Sigmoid colon (tissue), 7 donors: ENCODE measurements around the gene IFNA2. TPM values are rescaled to one million over a fixed set of nuclear protein-coding genes. Genes with fewer than 3 reads are reported as not detected.

Experiments used
- DNase-seq: peaks from one replicate; pipeline ENCODE4 v3.0.0-alpha.2; 2019
- H3K27ac ChIP-seq, 4 donors: fragments of 200-600 bp; sonication (generic); one replicate each; pipeline ENCODE4 v1.5.1; 2016 to 2019; ENCODE audit warnings: mild to moderate bottlenecking in 1 of 4
- H3K27me3 ChIP-seq, 3 donors: fragments of 200-600 bp; sonication (generic); one replicate each; pipeline ENCODE4 v1.5.1; 2019; ENCODE audit warnings: mild to moderate bottlenecking in 1 of 3
- H3K36me3 ChIP-seq, 4 donors: fragments of 200-600 bp; sonication (generic); one replicate each; pipeline ENCODE4 v1.5.1; 2016 to 2019
- H3K4me1 ChIP-seq, 4 donors: fragments of 200-600 bp; sonication (generic); one replicate each; pipeline ENCODE4 v1.5.1; 2017 to 2019
- H3K4me3 ChIP-seq, 4 donors: fragments of 200-600 bp; sonication (generic); one replicate each; pipeline ENCODE4 v1.5.1; 2017 to 2019; ENCODE audit warnings: mild to moderate bottlenecking in 2 of 4, moderate library complexity in 1 of 4
- H3K9me3 ChIP-seq, 4 donors: fragments of 200-600 bp in 3 of 4; sonication (generic) in 3 of 4; one replicate each; pipeline versions ENCODE4 v1.5.1 to v1.6.1; 2013 to 2019
- EP300 ChIP-seq, 4 donors: sonication (generic); formaldehyde crosslinking; IDR thresholded peaks; one replicate each; pipeline ENCODE4 v1.6.1; 2017; ENCODE audit warnings: antibody characterized with exemption in 4 of 4
- POLR2A ChIP-seq, 2 donors: fragments of 450-650 bp; IDR thresholded peaks; one replicate each; pipeline ENCODE4 v1.6.1; 2016; ENCODE audit warnings: antibody characterized with exemption in 2 of 2, mild to moderate bottlenecking in 2 of 2, moderate library complexity in 2 of 2
- POLR2AphosphoS5 ChIP-seq, 4 donors: sonication (generic); formaldehyde crosslinking; IDR thresholded peaks; one replicate each; pipeline ENCODE4 v1.6.1; 2017; ENCODE audit warnings: antibody characterized with exemption in 4 of 4
- WGBS, 2 donors: extraction: QIAGEN DNeasy Blood & Tissue Kit; methylation state at CpG; one replicate each; pipeline ENCODE4 v1.1.7; 2013; 5-methylcytosine and 5-hydroxymethylcytosine counted together
- intact Hi-C: fragments of 100-400 bp; cut with DNase I; formaldehyde crosslinking; loops from one replicate; pipeline ENCODE4 v1.15.1; 2023
- polyA plus RNA-seq, 3 donors: library from polyadenylated mRNA; stranded (reverse); fragments of 200-250 nt; gene quantifications; one replicate each; pipeline ENCODE4 v1.2.3, GENCODE V29; 2013
- total RNA-seq, 4 donors: library from RNA; depleted of rRNA; stranded (reverse); fragments of >200 nt; gene quantifications; one replicate each; pipeline ENCODE4 v1.1.0, GENCODE V29; 2016
- TF ChIP-seq, protein P1 (sequence below), 4 experiments: fragments of 450-650 bp in 3 of 4; fragments of 200-600 bp in 1 of 4; IDR thresholded peaks; one replicate each; pipeline ENCODE4 v1.5.1; 2016 to 2019; ENCODE audit warnings: antibody characterized with exemption in 4 of 4, mild to moderate bottlenecking in 3 of 4, moderate library complexity in 2 of 4
- donor health status: healthy with polysubstance abuse.
- donor health status: Bipolar disorder and iron deficiency.
- donor health status: healthy.

Gene IFNA2
- total and polyA plus RNA-seq, 7 donors: 0.06 to 0.33 TPM; not detected in 5

DNA sequence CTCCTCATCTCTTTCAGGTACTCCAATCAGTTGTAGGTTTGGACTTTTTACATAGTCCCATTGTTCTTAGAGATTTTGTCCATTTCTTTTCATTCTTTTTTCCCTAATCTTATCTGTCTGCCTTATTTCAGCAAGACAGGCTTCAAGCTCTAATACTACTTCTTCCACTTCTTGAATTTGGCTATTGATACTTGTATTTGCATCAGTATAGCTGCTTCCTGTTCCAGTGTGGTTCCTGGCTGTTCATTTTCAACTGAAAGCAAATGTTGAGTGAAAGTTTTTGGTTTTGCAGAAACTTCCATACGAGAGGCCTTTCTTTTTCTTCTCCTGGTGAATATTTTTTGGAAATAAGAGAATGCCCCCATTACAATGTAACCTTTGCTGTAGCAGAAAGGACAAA lies 43.0 kb upstream of the IFNA2 start:
- H3K27ac ChIP-seq: no peak overlapping the region
- H3K27me3 ChIP-seq: no peaks in the 10 kb centered on the region
- no peak for TF ChIP-seq POLR2A (IDR thresholded peaks at IDR 0.05)
- TF ChIP-seq EP300 (IDR thresholded peaks at IDR 0.05): no peak
- no peak for TF ChIP-seq POLR2AphosphoS5 (IDR thresholded peaks at IDR 0.05)
- TF ChIP-seq, protein P1, sequence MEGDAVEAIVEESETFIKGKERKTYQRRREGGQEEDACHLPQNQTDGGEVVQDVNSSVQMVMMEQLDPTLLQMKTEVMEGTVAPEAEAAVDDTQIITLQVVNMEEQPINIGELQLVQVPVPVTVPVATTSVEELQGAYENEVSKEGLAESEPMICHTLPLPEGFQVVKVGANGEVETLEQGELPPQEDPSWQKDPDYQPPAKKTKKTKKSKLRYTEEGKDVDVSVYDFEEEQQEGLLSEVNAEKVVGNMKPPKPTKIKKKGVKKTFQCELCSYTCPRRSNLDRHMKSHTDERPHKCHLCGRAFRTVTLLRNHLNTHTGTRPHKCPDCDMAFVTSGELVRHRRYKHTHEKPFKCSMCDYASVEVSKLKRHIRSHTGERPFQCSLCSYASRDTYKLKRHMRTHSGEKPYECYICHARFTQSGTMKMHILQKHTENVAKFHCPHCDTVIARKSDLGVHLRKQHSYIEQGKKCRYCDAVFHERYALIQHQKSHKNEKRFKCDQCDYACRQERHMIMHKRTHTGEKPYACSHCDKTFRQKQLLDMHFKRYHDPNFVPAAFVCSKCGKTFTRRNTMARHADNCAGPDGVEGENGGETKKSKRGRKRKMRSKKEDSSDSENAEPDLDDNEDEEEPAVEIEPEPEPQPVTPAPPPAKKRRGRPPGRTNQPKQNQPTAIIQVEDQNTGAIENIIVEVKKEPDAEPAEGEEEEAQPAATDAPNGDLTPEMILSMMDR (IDR thresholded peaks at IDR 0.05): no peak
- no peak overlapping the region for H3K4me3 ChIP-seq
- intact Hi-C loops: no loop called here
- no peaks in the 10 kb centered on the region for H3K9me3 ChIP-seq
- no peaks in the 10 kb centered on the region for H3K4me1 ChIP-seq
- no peak for DNase-seq
- 71 to 81% methylated on average over 1 of the region's 1 CpG for WGBS, 2 donors
- no peaks in the 10 kb centered on the region for H3K36me3 ChIP-seq

DNA sequence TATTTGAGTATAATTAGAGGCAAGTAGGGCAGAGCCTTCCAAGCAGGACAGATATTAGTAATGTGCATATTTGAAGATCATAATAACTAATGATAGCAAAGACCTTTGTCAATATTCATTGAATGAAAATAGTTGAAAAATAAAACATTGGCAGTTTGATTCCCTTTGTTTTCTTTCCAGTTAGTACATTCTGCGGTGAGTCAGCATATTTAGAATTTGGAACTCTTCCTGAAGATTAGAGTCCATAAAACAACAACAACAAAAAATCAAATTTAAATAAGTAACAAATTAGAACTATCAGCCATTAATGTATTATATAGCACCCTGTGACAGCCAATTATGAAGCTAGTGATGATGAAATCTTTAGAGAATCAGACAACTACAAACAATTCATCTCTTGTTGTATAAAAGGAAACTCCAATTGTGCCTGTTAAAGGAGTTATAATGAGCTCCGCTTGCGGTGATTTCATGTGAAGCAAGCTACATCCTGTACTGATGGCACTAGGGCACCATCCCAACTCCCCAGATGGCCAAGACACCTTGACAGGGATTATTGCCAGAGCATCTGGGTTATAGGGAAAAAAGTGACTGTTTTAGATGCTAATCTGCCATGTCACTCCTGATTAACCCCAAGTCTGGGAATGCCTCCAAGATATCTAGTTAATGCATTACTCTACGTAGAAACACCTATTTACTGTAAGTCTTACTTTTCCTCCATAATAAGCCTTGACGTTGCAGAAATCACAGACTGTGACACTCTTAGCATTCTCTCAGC lies 30.5 kb upstream of the IFNA2 start:
- no peak for DNase-seq
- Histone ChIP-seq H3K9me3 (no peaks in the 10 kb centered on the region), H3K4me3 (no peak overlapping the region), H3K27ac (no peak overlapping the region), H3K36me3 (no peaks in the 10 kb centered on the region), H3K4me1 (no peaks in the 10 kb centered on the region), H3K27me3 (no peaks in the 10 kb centered on the region)
- intact Hi-C loops: no loop called here
- 18 to 61% methylated on average over 5 of the region's 5 CpGs for WGBS, 2 donors
- TF ChIP-seq POLR2A (IDR thresholded peaks at IDR 0.05) (no peak), EP300 (IDR thresholded peaks at IDR 0.05) (no peak), POLR2AphosphoS5 (IDR thresholded peaks at IDR 0.05) (no peak)
- TF ChIP-seq, protein P1 (IDR thresholded peaks at IDR 0.05): no peak

DNA sequence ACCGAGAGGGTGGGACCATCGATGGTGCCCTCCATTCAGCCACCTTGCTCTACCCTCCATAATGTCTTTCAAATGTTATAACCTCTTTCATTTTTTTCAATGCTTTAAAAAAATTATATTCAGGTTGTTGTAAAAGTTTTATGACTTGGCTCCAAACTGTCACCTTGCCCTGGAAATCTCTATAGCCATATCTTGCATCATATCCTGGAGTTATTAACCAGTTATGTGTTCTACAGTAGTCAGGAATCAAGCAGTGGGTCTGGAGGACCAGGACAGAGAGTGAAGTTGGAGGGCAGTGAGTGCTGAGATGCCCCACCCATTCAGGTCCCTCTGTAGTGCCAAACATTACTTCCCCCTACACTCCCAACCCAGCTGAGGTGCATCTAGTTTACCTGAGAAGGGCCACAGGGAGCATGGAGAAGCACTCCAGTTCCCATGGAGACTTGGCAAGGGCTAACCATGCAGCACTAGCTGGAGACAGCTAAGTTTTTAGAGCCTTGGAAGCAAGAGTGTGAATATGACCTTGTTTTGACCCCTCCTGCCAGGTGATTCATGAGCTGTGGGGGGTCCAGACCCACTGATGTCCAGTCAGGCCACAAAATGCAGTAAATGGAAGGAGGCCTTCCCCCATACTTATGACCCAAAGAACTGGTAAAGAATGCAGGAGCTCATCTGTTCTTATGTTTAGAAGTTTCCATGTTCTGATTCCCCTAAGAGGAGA lies 29.2 kb upstream of the IFNA2 start:
- Histone ChIP-seq H3K27ac (no peak overlapping the region), H3K4me3 (no peak overlapping the region), H3K27me3 (no peaks in the 10 kb centered on the region), H3K9me3 (no peaks in the 10 kb centered on the region), H3K4me1 (no peaks in the 10 kb centered on the region), H3K36me3 (no peaks in the 10 kb centered on the region)
- DNase-seq: no peak
- no peak for TF ChIP-seq POLR2AphosphoS5 (IDR thresholded peaks at IDR 0.05)
- TF ChIP-seq, protein P1 (IDR thresholded peaks at IDR 0.05): no peak
- TF ChIP-seq EP300 (IDR thresholded peaks at IDR 0.05): no peak
- no peak for TF ChIP-seq POLR2A (IDR thresholded peaks at IDR 0.05)
- intact Hi-C loops: no loop called here
- WGBS, 2 donors: 30 to 77% methylated on average over 2 of the region's 2 CpGs

DNA sequence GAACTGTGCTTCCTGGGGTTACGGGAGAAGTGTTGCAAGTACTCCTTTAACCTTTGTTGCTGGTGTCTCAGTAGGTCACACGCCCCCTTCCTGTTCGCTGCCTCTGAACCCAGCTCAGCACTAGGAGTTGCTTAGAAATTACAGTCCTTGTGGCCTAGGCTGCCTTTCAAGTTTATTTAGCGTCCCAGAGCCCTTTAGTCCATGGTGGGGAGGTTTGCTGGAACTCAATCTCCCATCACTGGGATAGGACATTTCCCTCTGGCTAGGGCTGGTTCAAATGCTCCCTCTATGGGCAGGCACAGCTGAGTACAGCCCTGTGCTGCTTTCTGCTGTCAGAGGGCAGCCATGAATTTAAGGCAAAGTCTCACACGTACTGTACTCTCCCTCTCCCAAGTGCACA lies 28.4 kb upstream of the IFNA2 start:
- Histone ChIP-seq H3K4me3 (no peak overlapping the region), H3K27ac (no peak overlapping the region), H3K27me3 (no peaks in the 10 kb centered on the region), H3K36me3 (no peaks in the 10 kb centered on the region), H3K4me1 (no peaks in the 10 kb centered on the region), H3K9me3 (no peaks in the 10 kb centered on the region)
- no peak for DNase-seq
- intact Hi-C loops: no loop called here
- TF ChIP-seq POLR2AphosphoS5 (IDR thresholded peaks at IDR 0.05) (no peak), POLR2A (IDR thresholded peaks at IDR 0.05) (no peak), EP300 (IDR thresholded peaks at IDR 0.05) (no peak)
- TF ChIP-seq, protein P1 (IDR thresholded peaks at IDR 0.05): no peak
- 57 to 62% methylated on average over 5 of the region's 5 CpGs for whole genome bisulfite sequencing, 2 donors
